GM23338 (cell line): ENCODE results near the gene LNP1. TPM values are rescaled to one million over a fixed set of nuclear protein-coding genes. Genes with fewer than 3 reads are reported as not detected.

ENCODE experiments used
- CREB1 ChIP-seq: fragments of 250-450 bp; sonication (Bioruptor Pico); IDR thresholded peaks from 2 replicates; pipeline ENCODE4 v1.5.0; 2020; ENCODE audit warnings: low read depth, mild to moderate bottlenecking, moderate library complexity
- EZH2 ChIP-seq: fragments of 200-600 bp; sonication (generic); IDR thresholded peaks from one replicate; pipeline ENCODE4 v1.8.0; 2017; ENCODE audit warnings: antibody characterized with exemption, mild to moderate bottlenecking, low read depth; ENCODE audit not compliant: unreplicated experiment
- EZH2phosphoT487 ChIP-seq: fragments of 200-600 bp; sonication (generic); IDR thresholded peaks from one replicate; pipeline ENCODE4 v1.8.1; 2018; ENCODE audit warnings: antibody characterized with exemption; ENCODE audit not compliant: unreplicated experiment
- JUNB ChIP-seq: IDR thresholded peaks from one replicate; pipeline ENCODE4 v1.6.1; 2016; ENCODE audit warnings: antibody characterized with exemption; ENCODE audit not compliant: unreplicated experiment
- NANOG ChIP-seq: IDR thresholded peaks from 2 replicates; pipeline ENCODE4 v1.6.1; 2016; ENCODE audit warnings: antibody characterized with exemption, borderline replicate concordance
- POLR2AphosphoS5 ChIP-seq: IDR thresholded peaks from 2 replicates; pipeline ENCODE4 v1.6.1; 2016; ENCODE audit warnings: antibody characterized with exemption, low read depth
- STAT1 ChIP-seq: IDR thresholded peaks from one replicate; pipeline ENCODE4 v1.6.1; 2016; ENCODE audit warnings: antibody characterized with exemption; ENCODE audit not compliant: unreplicated experiment
- ZNF114 ChIP-seq: fragments of 250-450 bp; sonication (Bioruptor Pico); IDR thresholded peaks from 2 replicates; pipeline ENCODE4 v1.5.0; 2020; ENCODE audit warnings: mild to moderate bottlenecking, moderate library complexity
- ZNF331 ChIP-seq: fragments of 250-450 bp; sonication (Bioruptor Pico); IDR thresholded peaks from 2 replicates; pipeline ENCODE4 v1.5.0; 2020; ENCODE audit warnings: low read depth, mild to moderate bottlenecking, moderate library complexity
- polyA plus RNA-seq: library from polyadenylated mRNA; unstranded; fragments of >200 nt; fragmentation: Nextera tagmentation; extraction: Ambion mirVana; gene quantifications from 2 replicates; pipeline ENCODE4 v1.2.1, GENCODE V29; 2016
- total RNA-seq: library from RNA; depleted of rRNA; stranded (reverse); fragments of >200 nt; shearing (Covaris generic); gene quantifications from 2 replicates; pipeline ENCODE4 v1.2.3, GENCODE V29; 2014
- TF ChIP-seq, protein P1 (sequence below): fragments of 250-450 bp; sonication (Bioruptor Pico); IDR thresholded peaks from 2 replicates; pipeline ENCODE4 v1.5.0; 2020; ENCODE audit warnings: mild to moderate bottlenecking, moderate library complexity
- TF ChIP-seq, protein P2 (sequence below), 2 experiments: fragments of 200-600 bp in 1 of 2; sonication (generic) in 1 of 2; conservative IDR thresholded peaks; 2 replicates each; pipeline versions ENCODE4 v1.5.1 to v1.6.1; 2016 to 2017; ENCODE audit warnings: antibody characterized with exemption in 2 of 2, low read depth in 2 of 2, mild to moderate bottlenecking in 2 of 2, moderate library complexity in 1 of 2
- TF ChIP-seq, protein P3 (sequence below): IDR thresholded peaks from 2 replicates; pipeline ENCODE4 v1.6.1; 2016; ENCODE audit warnings: antibody characterized with exemption

Gene LNP1
- total and polyA plus RNA-seq, 2 experiments from 2014 or later: 4.7 to 6.7 TPM

DNA sequence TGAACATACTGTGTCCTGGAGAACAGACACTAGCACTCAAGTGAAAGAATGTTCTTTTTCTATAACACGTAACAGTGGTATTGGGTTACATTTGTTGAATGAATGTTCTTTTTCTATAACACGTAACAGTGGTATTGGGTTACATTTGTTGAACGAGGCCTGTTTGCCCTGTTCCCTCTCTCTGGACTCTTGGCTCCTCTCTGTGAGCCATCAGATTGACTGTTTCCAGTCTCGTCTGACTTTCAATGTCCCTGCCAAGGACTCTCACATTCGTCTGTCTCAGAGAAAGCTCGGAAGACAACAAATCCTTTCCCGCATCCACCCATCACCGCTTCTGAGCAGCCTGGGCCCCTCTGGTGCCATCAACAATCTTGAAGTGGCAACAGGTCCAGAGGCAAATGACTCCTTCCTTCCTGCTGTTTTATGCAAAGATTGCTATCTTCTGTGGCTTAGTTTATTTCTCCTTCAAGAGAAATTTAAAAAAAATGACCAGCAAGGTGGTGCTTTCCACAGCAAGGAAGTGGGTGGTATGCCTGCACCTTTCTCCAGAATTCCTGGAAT is 99.1 kb downstream of the LNP1 start (continued):
- TF ChIP-seq, protein P1, sequence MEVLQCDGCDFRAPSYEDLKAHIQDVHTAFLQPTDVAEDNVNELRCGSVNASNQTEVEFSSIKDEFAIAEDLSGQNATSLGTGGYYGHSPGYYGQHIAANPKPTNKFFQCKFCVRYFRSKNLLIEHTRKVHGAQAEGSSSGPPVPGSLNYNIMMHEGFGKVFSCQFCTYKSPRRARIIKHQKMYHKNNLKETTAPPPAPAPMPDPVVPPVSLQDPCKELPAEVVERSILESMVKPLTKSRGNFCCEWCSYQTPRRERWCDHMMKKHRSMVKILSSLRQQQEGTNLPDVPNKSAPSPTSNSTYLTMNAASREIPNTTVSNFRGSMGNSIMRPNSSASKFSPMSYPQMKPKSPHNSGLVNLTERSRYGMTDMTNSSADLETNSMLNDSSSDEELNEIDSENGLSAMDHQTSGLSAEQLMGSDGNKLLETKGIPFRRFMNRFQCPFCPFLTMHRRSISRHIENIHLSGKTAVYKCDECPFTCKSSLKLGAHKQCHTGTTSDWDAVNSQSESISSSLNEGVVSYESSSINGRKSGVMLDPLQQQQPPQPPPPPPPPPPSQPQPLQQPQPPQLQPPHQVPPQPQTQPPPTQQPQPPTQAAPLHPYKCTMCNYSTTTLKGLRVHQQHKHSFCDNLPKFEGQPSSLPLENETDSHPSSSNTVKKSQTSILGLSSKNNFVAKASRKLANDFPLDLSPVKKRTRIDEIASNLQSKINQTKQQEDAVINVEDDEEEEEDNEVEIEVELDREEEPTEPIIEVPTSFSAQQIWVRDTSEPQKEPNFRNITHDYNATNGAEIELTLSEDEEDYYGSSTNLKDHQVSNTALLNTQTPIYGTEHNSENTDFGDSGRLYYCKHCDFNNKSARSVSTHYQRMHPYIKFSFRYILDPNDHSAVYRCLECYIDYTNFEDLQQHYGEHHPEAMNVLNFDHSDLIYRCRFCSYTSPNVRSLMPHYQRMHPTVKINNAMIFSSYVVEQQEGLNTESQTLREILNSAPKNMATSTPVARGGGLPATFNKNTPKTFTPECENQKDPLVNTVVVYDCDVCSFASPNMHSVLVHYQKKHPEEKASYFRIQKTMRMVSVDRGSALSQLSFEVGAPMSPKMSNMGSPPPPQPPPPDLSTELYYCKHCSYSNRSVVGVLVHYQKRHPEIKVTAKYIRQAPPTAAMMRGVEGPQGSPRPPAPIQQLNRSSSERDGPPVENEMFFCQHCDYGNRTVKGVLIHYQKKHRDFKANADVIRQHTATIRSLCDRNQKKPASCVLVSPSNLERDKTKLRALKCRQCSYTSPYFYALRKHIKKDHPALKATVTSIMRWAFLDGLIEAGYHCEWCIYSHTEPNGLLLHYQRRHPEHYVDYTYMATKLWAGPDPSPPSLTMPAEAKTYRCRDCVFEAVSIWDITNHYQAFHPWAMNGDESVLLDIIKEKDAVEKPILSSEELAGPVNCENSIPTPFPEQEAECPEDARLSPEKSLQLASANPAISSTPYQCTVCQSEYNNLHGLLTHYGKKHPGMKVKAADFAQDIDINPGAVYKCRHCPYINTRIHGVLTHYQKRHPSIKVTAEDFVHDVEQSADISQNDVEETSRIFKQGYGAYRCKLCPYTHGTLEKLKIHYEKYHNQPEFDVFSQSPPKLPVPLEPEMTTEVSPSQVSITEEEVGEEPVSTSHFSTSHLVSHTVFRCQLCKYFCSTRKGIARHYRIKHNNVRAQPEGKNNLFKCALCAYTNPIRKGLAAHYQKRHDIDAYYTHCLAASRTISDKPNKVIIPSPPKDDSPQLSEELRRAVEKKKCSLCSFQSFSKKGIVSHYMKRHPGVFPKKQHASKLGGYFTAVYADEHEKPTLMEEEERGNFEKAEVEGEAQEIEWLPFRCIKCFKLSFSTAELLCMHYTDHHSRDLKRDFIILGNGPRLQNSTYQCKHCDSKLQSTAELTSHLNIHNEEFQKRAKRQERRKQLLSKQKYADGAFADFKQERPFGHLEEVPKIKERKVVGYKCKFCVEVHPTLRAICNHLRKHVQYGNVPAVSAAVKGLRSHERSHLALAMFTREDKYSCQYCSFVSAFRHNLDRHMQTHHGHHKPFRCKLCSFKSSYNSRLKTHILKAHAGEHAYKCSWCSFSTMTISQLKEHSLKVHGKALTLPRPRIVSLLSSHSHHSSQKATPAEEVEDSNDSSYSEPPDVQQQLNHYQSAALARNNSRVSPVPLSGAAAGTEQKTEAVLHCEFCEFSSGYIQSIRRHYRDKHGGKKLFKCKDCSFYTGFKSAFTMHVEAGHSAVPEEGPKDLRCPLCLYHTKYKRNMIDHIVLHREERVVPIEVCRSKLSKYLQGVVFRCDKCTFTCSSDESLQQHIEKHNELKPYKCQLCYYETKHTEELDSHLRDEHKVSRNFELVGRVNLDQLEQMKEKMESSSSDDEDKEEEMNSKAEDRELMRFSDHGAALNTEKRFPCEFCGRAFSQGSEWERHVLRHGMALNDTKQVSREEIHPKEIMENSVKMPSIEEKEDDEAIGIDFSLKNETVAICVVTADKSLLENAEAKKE (CRISPR knock-in tag): no peak
- no peak for TF ChIP-seq ZNF331 (CRISPR knock-in tag)
- no peak for TF ChIP-seq ZNF114 (CRISPR knock-in tag)
- TF ChIP-seq, protein P2, sequence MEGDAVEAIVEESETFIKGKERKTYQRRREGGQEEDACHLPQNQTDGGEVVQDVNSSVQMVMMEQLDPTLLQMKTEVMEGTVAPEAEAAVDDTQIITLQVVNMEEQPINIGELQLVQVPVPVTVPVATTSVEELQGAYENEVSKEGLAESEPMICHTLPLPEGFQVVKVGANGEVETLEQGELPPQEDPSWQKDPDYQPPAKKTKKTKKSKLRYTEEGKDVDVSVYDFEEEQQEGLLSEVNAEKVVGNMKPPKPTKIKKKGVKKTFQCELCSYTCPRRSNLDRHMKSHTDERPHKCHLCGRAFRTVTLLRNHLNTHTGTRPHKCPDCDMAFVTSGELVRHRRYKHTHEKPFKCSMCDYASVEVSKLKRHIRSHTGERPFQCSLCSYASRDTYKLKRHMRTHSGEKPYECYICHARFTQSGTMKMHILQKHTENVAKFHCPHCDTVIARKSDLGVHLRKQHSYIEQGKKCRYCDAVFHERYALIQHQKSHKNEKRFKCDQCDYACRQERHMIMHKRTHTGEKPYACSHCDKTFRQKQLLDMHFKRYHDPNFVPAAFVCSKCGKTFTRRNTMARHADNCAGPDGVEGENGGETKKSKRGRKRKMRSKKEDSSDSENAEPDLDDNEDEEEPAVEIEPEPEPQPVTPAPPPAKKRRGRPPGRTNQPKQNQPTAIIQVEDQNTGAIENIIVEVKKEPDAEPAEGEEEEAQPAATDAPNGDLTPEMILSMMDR (conservative IDR thresholded peaks at IDR 0.05; ENCODE audit: low read depth in 2 of 2): no peak
- TF ChIP-seq STAT1: no peak
- no peak for TF ChIP-seq CREB1 (CRISPR knock-in tag)
- no peak for TF ChIP-seq JUNB
- TF ChIP-seq POLR2AphosphoS5: no peak
- TF ChIP-seq, protein P3, sequence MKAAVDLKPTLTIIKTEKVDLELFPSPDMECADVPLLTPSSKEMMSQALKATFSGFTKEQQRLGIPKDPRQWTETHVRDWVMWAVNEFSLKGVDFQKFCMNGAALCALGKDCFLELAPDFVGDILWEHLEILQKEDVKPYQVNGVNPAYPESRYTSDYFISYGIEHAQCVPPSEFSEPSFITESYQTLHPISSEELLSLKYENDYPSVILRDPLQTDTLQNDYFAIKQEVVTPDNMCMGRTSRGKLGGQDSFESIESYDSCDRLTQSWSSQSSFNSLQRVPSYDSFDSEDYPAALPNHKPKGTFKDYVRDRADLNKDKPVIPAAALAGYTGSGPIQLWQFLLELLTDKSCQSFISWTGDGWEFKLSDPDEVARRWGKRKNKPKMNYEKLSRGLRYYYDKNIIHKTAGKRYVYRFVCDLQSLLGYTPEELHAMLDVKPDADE: no peak
- TF ChIP-seq EZH2phosphoT487: no peak
- TF ChIP-seq EZH2: no peak
- no peak for TF ChIP-seq NANOG
